K562 (cell line): Measurements from ENCODE around the gene ECE2. TPM values are rescaled to one million over a fixed set of nuclear protein-coding genes. Genes with fewer than 3 reads are reported as not detected.
A peak's percentile ranks its signal among the peaks of the same experiment; 100 is the strongest.

Experiments
- ATAC-seq: fragments of 200-7000 bp; cut with Tn5 transposase; 3 replicates; pipeline ENCODE4 v1.9.1; 2020; ENCODE audit warnings: moderate library complexity
- Bru-seq: library from RNA; stranded (reverse); fragments of 400-500 nt; gene quantifications from one replicate; lab custom pipeline; 2021; lab: Mats Ljungman, UMichigan
- BruChase-seq, 2 experiments: library from RNA; stranded (reverse); fragments of 400-500 nt; gene quantifications; one replicate each; lab custom pipeline; 2021; lab: Mats Ljungman, UMichigan
- BruUV-seq: library from RNA; stranded (reverse); fragments of 400-500 nt; replicated peaks from 2 replicates; lab custom pipeline; 2021; lab: Mats Ljungman, UMichigan
- CTCF ChIA-PET: fragments of 300-600 bp; formaldehyde crosslinking; extraction: SDS; loops from one replicate; lab custom pipeline; 2021; ENCODE audit warnings: low intra/inter-chr PET ratio; lab: Yijun Ruan, JAX
- POLR2A ChIA-PET: fragments of 300-600, 350-650 bp; sonication (Branson Sonifier 250); formaldehyde crosslinking; extraction: SDS; loops from one replicate; lab custom pipeline; 2021; ENCODE audit warnings: antibody characterized with exemption, inconsistent platforms; lab: Yijun Ruan, JAX
- DNase-seq, 4 experiments: peaks; one replicate each; pipeline versions ENCODE4 v3.0.0 to v3.0.0-alpha.2; 2011 to 2018; ENCODE audit warnings: low spot score in 3 of 4, mixed read lengths in 3 of 4; ENCODE audit errors: extremely low read depth in 1 of 4
- FAIRE-seq: peaks from 2 replicates; lab custom pipeline; 2011; peaks lifted over from hg19 to GRCh38; lab: Jason Lieb, UNC
- H2AFZ ChIP-seq: 2 replicates; pipeline ENCODE4 v1.6.0; 2011; ENCODE audit warnings: low read depth, low read length, control low read depth, inconsistent platforms
- H3K27ac ChIP-seq: fragments of 200-600 bp; 3 replicates; pipeline ENCODE4 v1.8.0; 2011; ENCODE audit warnings: low read depth, mild to moderate bottlenecking, control low read depth, inconsistent platforms, low read length, moderate library complexity, mixed read lengths; ENCODE audit errors: extremely low read depth
- H3K27me3 ChIP-seq, 2 experiments: fragments of 300-600 bp in 1 of 2; 2 replicates in 1 of 2; 3 replicates in 1 of 2; pipeline versions ENCODE4 v1.6.0 to v1.8.0; 2011; ENCODE audit warnings: inconsistent platforms in 2 of 2, low read length in 2 of 2, mild to moderate bottlenecking in 1 of 2, mixed read lengths in 1 of 2, moderate library complexity in 1 of 2; ENCODE audit not compliant: control insufficient read depth in 2 of 2, insufficient read depth in 2 of 2
- H3K36me3 ChIP-seq: fragments of 300-600 bp; 3 replicates; pipeline ENCODE4 v1.8.0; 2011; ENCODE audit warnings: mild to moderate bottlenecking, low read length, inconsistent platforms; ENCODE audit not compliant: control insufficient read depth, insufficient read depth
- H3K4me1 ChIP-seq, 2 experiments: fragments of 200-600 bp in 1 of 2; replicated peaks in 1 of 2; 2 replicates in 1 of 2; 3 replicates in 1 of 2; pipeline versions ENCODE4 v1.5.1 to v1.8.0; 2011; ENCODE audit warnings: inconsistent platforms in 2 of 2, low read length in 2 of 2, mild to moderate bottlenecking in 1 of 2, mixed read lengths in 1 of 2, moderate library complexity in 1 of 2; ENCODE audit not compliant: control insufficient read depth in 2 of 2, insufficient read depth in 2 of 2
- H3K4me2 ChIP-seq: 2 replicates; pipeline ENCODE4 v1.6.1; 2011; ENCODE audit warnings: low read length, control low read depth, inconsistent platforms, mixed read lengths; ENCODE audit not compliant: insufficient read depth
- H3K4me3 ChIP-seq: fragments of 200-600 bp; sonication (generic), shearing (Covaris generic); 2 replicates; pipeline ENCODE4 v1.5.1; 2016; ENCODE audit warnings: control low read depth, inconsistent platforms
- H3K79me2 ChIP-seq: fragments of 200-600 bp; 3 replicates; pipeline ENCODE4 v1.8.0; 2011; ENCODE audit warnings: low read length, inconsistent platforms; ENCODE audit not compliant: control insufficient read depth, insufficient read depth
- H3K9ac ChIP-seq, 2 experiments: 2 replicates each; pipeline versions ENCODE4 v1.6.0 to v1.6.1; 2011; ENCODE audit warnings: low read depth in 2 of 2, low read length in 2 of 2, control low read depth in 1 of 2, inconsistent platforms in 1 of 2, mild to moderate bottlenecking in 1 of 2, mixed read lengths in 1 of 2; ENCODE audit not compliant: insufficient read depth in 1 of 2
- H3K9me1 ChIP-seq: one replicate; pipeline ENCODE4 v1.6.0; 2011; ENCODE audit warnings: inconsistent platforms, mild to moderate bottlenecking, low read length, moderate library complexity; ENCODE audit not compliant: control insufficient read depth, insufficient read depth
- H3K9me3 ChIP-seq: replicated peaks from 2 replicates; pipeline ENCODE4 v1.5.1; 2011; ENCODE audit warnings: low read depth, low read length, inconsistent platforms; ENCODE audit not compliant: control insufficient read depth, insufficient read depth
- H4K20me1 ChIP-seq: replicated peaks from 2 replicates; pipeline ENCODE4 v1.6.1; 2011; ENCODE audit warnings: low read length, inconsistent platforms, mixed read lengths; ENCODE audit not compliant: control insufficient read depth, insufficient read depth
- DPF2 ChIP-seq: fragments of 450-650 bp; IDR thresholded peaks from 2 replicates; pipeline ENCODE4 v1.6.1; 2016
- ZNF316 ChIP-seq: fragments of 450-650 bp; IDR thresholded peaks from 2 replicates; pipeline ENCODE4 v1.6.1; 2016
- WGBS: fragments of 100-300 bp; shearing (Covaris generic); methylation state at CpG from one replicate; pipeline ENCODE4 v1.1.6; 2016; ENCODE audit warnings: low coverage, mixed read lengths; ENCODE audit not compliant: insufficient coverage; ENCODE audit errors: missing lambda C conversion rate; 5-methylcytosine and 5-hydroxymethylcytosine counted together
- in situ Hi-C: fragments of 300-500 bp; cut with MboI; formaldehyde crosslinking; loops from 4 replicates; pipeline ENCODE4 v1.15.0; 2018; ENCODE audit warnings: inconsistent platforms, mixed read lengths
- intact Hi-C: fragments of 100-400 bp; cut with micrococcal nuclease; formaldehyde crosslinking; loops from 2 replicates; pipeline ENCODE4 v1.14.2; 2022
- long read RNA-seq, 3 experiments: library from polyadenylated mRNA in 2 of 3; library from RNA in 1 of 3; unstranded in 2 of 3; stranded (forward) in 1 of 3; transcript quantifications; one replicate each; pipeline ENCODE4 v2.0.0, GENCODE V29; 2019 to 2022
- polyA minus RNA-seq, 3 experiments: library from RNA; depleted of rRNA, polyadenylated mRNA; stranded (reverse); fragments of >200 nt; gene quantifications; 2 replicates each; pipeline ENCODE4 v1.2.3, GENCODE V29; 2011
- polyA plus RNA-seq, 8 experiments: library from polyadenylated mRNA; depleted of rRNA in 4 of 8; stranded (reverse) in 5 of 8; unstranded in 3 of 8; fragments of >200 nt; fragmentation: Nextera tagmentation in 2 of 8; fragmentation: Illumina TruSeq in 1 of 8; extraction: Ambion mirVana in 2 of 8; extraction: Trizol in 1 of 8; gene quantifications; 2 replicates each; pipeline versions ENCODE4 v1.2.1 to v1.2.3, GENCODE V29; 2011 to 2014; ENCODE audit warnings: inconsistent platforms in 1 of 8, missing spikeins in 1 of 8
- total RNA-seq, 7 experiments: library from RNA; depleted of rRNA in 6 of 7; stranded (reverse); fragments of >200 nt in 6 of 7; fragmentation: Illumina TruSeq in 2 of 7; extraction: Trizol in 2 of 7; gene quantifications; 2 replicates each; pipeline versions ENCODE4 v1.2.1 to v1.2.3, GENCODE V29; 2011 to 2021; ENCODE audit warnings: low replicate concordance in 1 of 7

ECE2 gene
- not detected in 2 replicates for total RNA-seq (2011; cell fraction: chromatin; rRNA removed; ENCODE audit: low replicate concordance)
- total RNA-seq (2011; cell fraction: nucleolus; rRNA removed) = not detected in 2 replicates
- 0.15 TPM in 1 of 2 replicates, not detected in the other for total RNA-seq (2011; cell fraction: nucleoplasm; rRNA removed)
- total RNA-seq (2014; rRNA removed) = not detected in 2 replicates
- not detected in 2 replicates for total RNA-seq (2014; rRNA removed; fragmentation: Illumina TruSeq; extraction: Trizol)
- not detected in 2 replicates for total RNA-seq (2015; rRNA removed; fragmentation: Illumina TruSeq; extraction: Trizol)
- total RNA-seq (2021) = not detected in 2 replicates
- not detected in 2 replicates for polyA plus RNA-seq (2011; rRNA removed)
- polyA plus RNA-seq (2011; cell fraction: cytosol; rRNA removed) = 0.03 TPM in 1 of 2 replicates, not detected in the other
- polyA plus RNA-seq (2011; cell fraction: nucleus; rRNA removed) = 0.06 TPM in 1 of 2 replicates, not detected in the other
- not detected in 2 replicates for polyA plus RNA-seq (2012)
- polyA plus RNA-seq (2014; fragmentation: Illumina TruSeq; extraction: Trizol) = not detected in 2 replicates
- not detected for polyA plus RNA-seq (2014; fragmentation: Nextera tagmentation; extraction: Ambion mirVana)
- polyA plus RNA-seq (2014; rRNA removed) = not detected in 2 replicates
- not detected in 2 replicates for polyA minus RNA-seq (2011; rRNA and poly(A)+ RNA removed)
- not detected in 2 replicates for polyA minus RNA-seq (2011; cell fraction: cytosol; rRNA and poly(A)+ RNA removed)
- not detected in 2 replicates for polyA minus RNA-seq (2011; cell fraction: nucleus; rRNA and poly(A)+ RNA removed)
- not detected for Bru-seq, nascent RNA
- not detected for BruChase-seq, experiment 1, labeled RNA remaining after a 2-hour chase
- not detected for BruChase-seq, experiment 2, labeled RNA remaining after a 6-hour chase
- long read RNA-seq, experiment 1 = 0 reads
- long read RNA-seq, experiment 2 = 0 reads
- long read RNA-seq, experiment 3 = 0 reads

DNA sequence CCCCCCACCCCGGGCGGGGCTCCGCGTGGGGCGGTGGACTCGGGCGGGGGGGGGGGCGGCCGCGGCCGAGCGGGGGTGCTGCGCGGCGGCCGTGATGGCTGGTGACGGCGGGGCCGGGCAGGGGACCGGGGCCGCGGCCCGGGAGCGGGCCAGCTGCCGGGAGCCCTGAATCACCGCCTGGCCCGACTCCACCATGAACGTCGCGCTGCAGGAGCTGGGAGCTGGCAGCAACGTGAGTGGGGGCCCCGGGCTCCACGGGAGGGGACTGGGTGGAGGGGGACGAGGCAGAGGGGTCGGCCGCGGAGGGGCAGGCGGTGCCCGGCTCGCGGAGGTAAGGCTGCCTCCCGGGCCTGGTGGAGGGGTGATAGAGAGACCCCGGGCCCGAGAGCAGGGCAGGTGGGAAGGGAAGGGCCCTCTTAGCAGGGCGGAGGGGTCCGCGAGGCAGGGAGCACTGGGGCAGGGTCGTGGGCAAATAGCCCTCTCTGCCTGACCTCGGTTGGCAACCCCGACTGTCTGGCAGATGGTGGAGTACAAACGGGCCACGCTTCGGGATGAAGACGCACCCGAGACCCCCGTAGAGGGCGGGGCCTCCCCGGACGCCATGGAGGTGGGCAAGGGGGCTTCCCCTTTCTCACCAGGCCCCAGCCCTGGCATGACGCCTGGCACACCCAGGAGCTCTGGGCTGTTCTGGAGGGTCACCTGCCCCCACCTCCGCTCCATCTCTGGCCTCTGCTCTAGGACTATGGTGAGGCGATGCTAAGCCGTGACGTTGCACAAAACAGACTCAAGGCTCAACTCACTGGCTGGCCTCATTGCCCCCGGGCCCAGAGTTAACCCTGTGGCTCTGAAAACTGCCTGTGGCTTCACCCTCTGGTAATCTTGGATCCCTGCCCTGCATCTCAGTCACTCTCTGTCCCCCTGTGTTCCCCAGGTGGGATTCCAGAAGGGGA lies at the start of gene ECE2:
Gene ECE2 (plus strand): TSS at position 62 of the 950 bp plus-strand sequence. CDS start 132 bp downstream, at position 194.
- ATAC-seq = peak; percentile 67
- no peaks in the 10 kb centered on the region for H3K36me3 ChIP-seq
- TF ChIP-seq ZNF316 (0 out of 2 replicates have a peak, but pooled peaks have one; percentile 10), DPF2 (no peak)
- TF ChIP-seq, all 486 proteins: peak for 1
- in situ Hi-C loops = no loop called here
- no peaks in the 10 kb centered on the region; the same call in 1 of the 2 replicates for H4K20me1 ChIP-seq
- H3K9ac ChIP-seq = peak within 1 kb of the TSS in 1 of 2 experiments; percentile 10; a peak in 1 of 4 replicates
- peak in 2 of 4 experiments; percentile 61 to 63 for DNase-seq
- no TSS peak for BruUV-seq
- 13% methylated on average over 17 of the region's 65 CpGs for WGBS
- POLR2A ChIA-PET = interaction anchor here (1.0 kb wide), 1 partner anchor 18 kb away, joined by 4 read pairs; no protein-coding TSS in a partner anchor
- peaks cover 44 to 47% of the 10 kb centered on the region in 2 experiments for H3K27me3 ChIP-seq
- H3K4me1 ChIP-seq = peaks cover 0 to 8% of the 10 kb centered on the region in 2 experiments; a peak in 1 of 5 replicates
- intact Hi-C loops = no loop called here
- H2AFZ ChIP-seq = 0 out of 2 replicates have a peak within 1 kb of the TSS, but pooled peaks have one; percentile 24
- no peaks in the 10 kb centered on the region for H3K79me2 ChIP-seq
- no peak for FAIRE-seq
- CTCF ChIA-PET = no interaction called here
- no peak within 1 kb of the TSS for H3K4me3 ChIP-seq
- H3K9me1 ChIP-seq = no peaks in the 10 kb centered on the region
- no peak within 1 kb of the TSS for H3K27ac ChIP-seq
- no peak within 1 kb of the TSS for H3K4me2 ChIP-seq
- H3K9me3 ChIP-seq = no peaks in the 10 kb centered on the region
